Tibial nerve (tissue), 4 donors: ENCODE data around the gene JARID2. TPM values are rescaled to one million over a fixed set of nuclear protein-coding genes. Genes with fewer than 3 reads are reported as not detected.
A peak's percentile ranks its signal among the peaks of the same experiment; 100 is the strongest.

Source experiments
- DNase-seq, 2 donors: peaks; one replicate each; pipeline ENCODE4 v3.0.0-alpha.2; 2019; ENCODE audit warnings: low spot score in 2 of 2
- H3K27ac ChIP-seq, 4 donors: fragments of 200-600 bp; sonication (generic) in 3 of 4; one replicate each; pipeline ENCODE4 v1.5.1; 2017 to 2019; ENCODE audit warnings: mild to moderate bottlenecking in 1 of 4
- H3K27me3 ChIP-seq, 2 donors: fragments of 200-600 bp; sonication (generic) in 1 of 2; one replicate each; pipeline versions ENCODE4 v1.5.1 to v1.6.0; 2017 to 2019
- H3K36me3 ChIP-seq, 3 donors: fragments of 200-600 bp; sonication (generic); one replicate each; pipeline ENCODE4 v1.5.1; 2018 to 2019
- H3K4me1 ChIP-seq, 4 donors: fragments of 200-600 bp; sonication (generic) in 3 of 4; one replicate each; pipeline ENCODE4 v1.5.1; 2017 to 2019
- H3K4me3 ChIP-seq, 4 donors: fragments of 200-600 bp; sonication (generic) in 3 of 4; one replicate each; pipeline ENCODE4 v1.5.1; 2017 to 2019; ENCODE audit warnings: mild to moderate bottlenecking in 1 of 4, moderate library complexity in 1 of 4
- H3K9me3 ChIP-seq, 4 donors: fragments of 200-600 bp; sonication (generic) in 3 of 4; one replicate each; pipeline ENCODE4 v1.5.1; 2017 to 2019
- EP300 ChIP-seq, 2 donors: sonication (generic); formaldehyde crosslinking; IDR thresholded peaks; one replicate each; pipeline ENCODE4 v1.6.1; 2017; ENCODE audit warnings: antibody characterized with exemption in 2 of 2, mild to moderate bottlenecking in 1 of 2
- POLR2A ChIP-seq, 2 donors: fragments of 450-650 bp; IDR thresholded peaks; one replicate each; pipeline ENCODE4 v1.6.1; 2017; ENCODE audit warnings: antibody characterized with exemption in 2 of 2, mild to moderate bottlenecking in 2 of 2, moderate library complexity in 2 of 2
- WGBS, 2 donors: methylation state at CpG; one replicate each; pipeline ENCODE4 v1.1.5; 2018; 5-methylcytosine and 5-hydroxymethylcytosine counted together
- total RNA-seq, 4 donors: library from RNA; depleted of rRNA; stranded (reverse); fragments of >200 nt; gene quantifications; one replicate each; pipeline ENCODE4 v1.1.0, GENCODE V29; 2016
- TF ChIP-seq, protein P1 (sequence below), 5 experiments: fragments of 200-600 bp in 3 of 5; fragments of 450-650 bp in 2 of 5; sonication (generic) in 3 of 5; IDR thresholded peaks; one replicate each; pipeline ENCODE4 v1.5.1; 2016 to 2019; ENCODE audit warnings: antibody characterized with exemption in 5 of 5, mild to moderate bottlenecking in 3 of 5, moderate library complexity in 2 of 5

The JARID2 gene
- total RNA-seq, 4 donors from 2014 or later, result 9.0 to 26.1 (median 9.8) TPM

DNA sequence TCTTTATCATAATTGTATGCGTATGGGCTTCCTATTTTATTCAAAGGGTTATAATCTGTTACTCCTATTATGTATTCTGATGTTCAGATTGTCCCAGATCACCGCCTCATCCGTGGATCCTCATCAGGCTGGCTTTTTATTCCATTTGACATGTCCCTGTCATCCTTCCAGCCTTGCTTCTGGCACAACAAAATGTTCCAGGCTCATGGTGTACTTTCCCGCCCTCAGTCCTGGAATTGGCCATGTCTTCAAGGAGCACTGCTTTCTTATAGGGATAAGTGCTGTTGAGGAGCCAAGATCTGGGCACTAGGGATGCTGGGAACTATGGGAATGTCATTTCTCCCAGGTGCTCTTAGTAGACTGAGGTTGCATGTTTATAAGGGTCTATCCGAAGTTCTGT is 207.8 kb downstream of the JARID2 start:
- no peaks in the 10 kb centered on the region for H3K27me3 ChIP-seq
- 87 to 91% methylated on average over 5 of the region's 5 CpGs for WGBS, 2 donors
- H3K4me1 ChIP-seq, result peaks cover 0 to 34% (median 5%) of the 10 kb centered on the region in 4 donors
- TF ChIP-seq, protein P1, sequence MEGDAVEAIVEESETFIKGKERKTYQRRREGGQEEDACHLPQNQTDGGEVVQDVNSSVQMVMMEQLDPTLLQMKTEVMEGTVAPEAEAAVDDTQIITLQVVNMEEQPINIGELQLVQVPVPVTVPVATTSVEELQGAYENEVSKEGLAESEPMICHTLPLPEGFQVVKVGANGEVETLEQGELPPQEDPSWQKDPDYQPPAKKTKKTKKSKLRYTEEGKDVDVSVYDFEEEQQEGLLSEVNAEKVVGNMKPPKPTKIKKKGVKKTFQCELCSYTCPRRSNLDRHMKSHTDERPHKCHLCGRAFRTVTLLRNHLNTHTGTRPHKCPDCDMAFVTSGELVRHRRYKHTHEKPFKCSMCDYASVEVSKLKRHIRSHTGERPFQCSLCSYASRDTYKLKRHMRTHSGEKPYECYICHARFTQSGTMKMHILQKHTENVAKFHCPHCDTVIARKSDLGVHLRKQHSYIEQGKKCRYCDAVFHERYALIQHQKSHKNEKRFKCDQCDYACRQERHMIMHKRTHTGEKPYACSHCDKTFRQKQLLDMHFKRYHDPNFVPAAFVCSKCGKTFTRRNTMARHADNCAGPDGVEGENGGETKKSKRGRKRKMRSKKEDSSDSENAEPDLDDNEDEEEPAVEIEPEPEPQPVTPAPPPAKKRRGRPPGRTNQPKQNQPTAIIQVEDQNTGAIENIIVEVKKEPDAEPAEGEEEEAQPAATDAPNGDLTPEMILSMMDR (IDR thresholded peaks at IDR 0.05), result no peak
- no peak for TF ChIP-seq POLR2A (IDR thresholded peaks at IDR 0.05)
- peak in 1 of 2 donors; percentile 48 for TF ChIP-seq EP300 (IDR thresholded peaks at IDR 0.05)
- H3K4me3 ChIP-seq, result no peak overlapping the region
- H3K36me3 ChIP-seq, result peaks cover 0 to 5% (median 0%) of the 10 kb centered on the region in 3 donors
- peak in 1 of 2 donors; percentile 61 for DNase-seq
- peak overlapping the region in 1 of 4 donors; percentile 66 for H3K27ac ChIP-seq
- H3K9me3 ChIP-seq, result no peaks in the 10 kb centered on the region

DNA sequence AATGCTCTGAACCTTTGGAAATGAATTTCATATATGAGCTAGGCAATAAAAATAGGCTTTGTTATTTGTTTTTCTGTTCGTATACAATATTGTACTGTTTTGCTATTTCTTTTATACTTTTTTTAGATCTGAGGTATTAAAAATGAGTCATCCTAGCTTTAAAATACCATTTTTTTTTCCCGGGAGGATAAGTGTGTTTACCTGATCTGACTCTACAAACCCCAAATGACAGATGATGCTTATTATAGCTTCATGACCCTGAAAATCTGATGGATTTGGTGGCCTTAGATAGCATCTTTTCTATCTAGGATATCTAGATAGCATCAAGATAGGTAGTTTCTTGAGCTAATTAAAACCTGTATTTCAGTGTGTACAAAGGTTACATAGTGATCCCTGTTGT is 210.6 kb downstream of the JARID2 start:
- no peak for DNase-seq
- Histone ChIP-seq H3K4me1 (peaks cover 0 to 24% (median 0%) of the 10 kb centered on the region in 4 donors), H3K27me3 (no peaks in the 10 kb centered on the region), H3K9me3 (no peaks in the 10 kb centered on the region), H3K36me3 (peaks cover 0 to 5% (median 0%) of the 10 kb centered on the region in 3 donors), H3K27ac (no peak overlapping the region), H3K4me3 (no peak overlapping the region)
- TF ChIP-seq POLR2A (IDR thresholded peaks at IDR 0.05) (no peak), EP300 (IDR thresholded peaks at IDR 0.05) (no peak)
- TF ChIP-seq, protein P1 (IDR thresholded peaks at IDR 0.05), result no peak
- 70 to 74% methylated on average over 2 of the region's 2 CpGs for WGBS, 2 donors

DNA sequence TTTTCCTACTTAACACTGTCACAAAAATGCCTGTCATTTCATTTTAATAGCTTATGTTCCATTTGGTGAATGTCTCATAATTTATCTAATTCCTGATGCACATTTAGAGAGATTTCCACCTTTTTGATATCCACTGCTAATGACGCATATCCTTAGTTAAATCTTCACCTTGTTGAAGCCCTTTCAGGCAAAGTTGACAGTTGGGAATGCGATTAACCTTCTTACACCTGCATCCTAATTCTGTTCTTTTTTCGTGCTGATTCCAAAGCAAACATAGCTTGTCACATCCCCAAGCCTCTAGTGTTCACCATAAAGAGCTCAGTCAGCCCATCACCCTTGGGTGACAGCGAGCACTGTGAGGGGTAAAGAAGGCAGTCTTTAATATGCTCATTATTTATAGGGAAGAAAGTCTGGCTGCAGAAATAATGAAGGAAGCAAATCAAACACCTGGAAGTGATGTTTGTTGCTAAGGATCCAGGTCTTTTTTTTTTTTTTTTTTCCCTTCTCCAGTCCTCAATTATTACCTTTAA is 211.3 kb downstream of the JARID2 start:
- Histone ChIP-seq H3K9me3 (no peaks in the 10 kb centered on the region), H3K4me1 (peaks cover 0 to 31% (median under 1%) of the 10 kb centered on the region in 4 donors), H3K27ac (no peak overlapping the region), H3K4me3 (no peak overlapping the region), H3K27me3 (no peaks in the 10 kb centered on the region), H3K36me3 (peaks cover 0 to 1% (median 0%) of the 10 kb centered on the region in 3 donors)
- DNase-seq, result no peak
- TF ChIP-seq, protein P1 (IDR thresholded peaks at IDR 0.05), result no peak
- WGBS, 2 donors, result 81 to 84% methylated on average over 4 of the region's 4 CpGs

DNA sequence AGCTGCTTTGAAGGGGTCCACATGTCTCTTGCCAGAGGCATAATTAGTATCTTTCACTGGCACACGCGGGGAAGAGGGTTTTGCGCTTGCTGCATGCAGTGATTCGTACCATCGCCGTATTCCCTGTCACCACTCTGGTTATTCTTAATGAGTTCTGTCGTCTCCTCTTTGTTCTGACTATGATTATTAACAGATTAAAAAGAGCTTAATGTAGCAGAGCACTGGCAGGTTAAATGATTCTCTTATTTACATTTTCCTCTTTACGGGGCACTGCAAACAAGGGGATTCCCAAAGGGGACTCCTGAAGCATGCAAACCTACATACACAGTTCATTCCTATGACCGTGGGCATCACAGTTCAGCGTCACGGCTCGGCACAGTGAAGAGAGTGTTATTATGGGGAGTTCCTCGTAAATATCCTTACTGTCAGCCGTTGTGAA is 212.2 kb downstream of the JARID2 start:
- H3K9me3 ChIP-seq, result no peaks in the 10 kb centered on the region
- no peak for DNase-seq
- H3K27me3 ChIP-seq, result no peaks in the 10 kb centered on the region
- no peak overlapping the region for H3K27ac ChIP-seq
- no peaks in the 10 kb centered on the region for H3K36me3 ChIP-seq
- peaks cover 0 to 36% (median 8%) of the 10 kb centered on the region in 4 donors for H3K4me1 ChIP-seq
- WGBS, 2 donors, result 67 to 71% methylated on average over 14 of the region's 14 CpGs
- no peak for TF ChIP-seq POLR2A (IDR thresholded peaks at IDR 0.05)
- H3K4me3 ChIP-seq, result no peak overlapping the region

DNA sequence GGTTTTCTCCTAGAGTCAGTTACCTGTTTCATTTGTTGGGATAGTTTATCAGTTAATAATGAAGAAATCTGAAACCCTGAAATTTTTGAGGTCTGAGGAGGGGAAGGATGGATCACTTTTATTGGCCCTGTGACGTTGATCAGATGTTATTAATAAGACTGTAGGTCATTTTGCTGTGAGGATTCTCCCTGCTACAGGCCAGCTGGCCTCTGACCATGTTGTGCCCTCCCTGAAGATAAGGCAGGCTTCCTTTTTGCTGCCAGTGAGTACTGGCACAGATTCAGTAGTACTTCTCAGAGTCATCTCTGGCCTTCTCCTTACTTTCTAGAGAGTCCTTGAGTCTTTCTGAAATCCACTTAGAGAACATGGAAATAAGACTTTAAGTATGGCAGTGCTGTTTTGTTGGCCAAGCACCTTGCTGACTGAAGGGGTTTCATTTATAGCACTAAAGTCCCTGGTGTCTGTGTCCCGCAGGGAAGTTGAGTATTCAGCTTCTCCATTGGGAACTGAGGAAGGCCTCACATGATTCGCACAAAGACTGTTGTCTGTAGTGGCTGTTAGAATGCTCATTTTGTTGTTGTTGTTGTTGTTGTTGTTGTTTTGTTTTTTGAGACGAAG is 214.3 kb downstream of the JARID2 start:
- Histone ChIP-seq H3K4me3 (no peak overlapping the region), H3K9me3 (no peaks in the 10 kb centered on the region), H3K27ac (no peak overlapping the region), H3K36me3 (no peaks in the 10 kb centered on the region), H3K4me1 (peaks cover 0 to 40% (median 12%) of the 10 kb centered on the region in 4 donors), H3K27me3 (no peaks in the 10 kb centered on the region)
- TF ChIP-seq, protein P1 (IDR thresholded peaks at IDR 0.05), result no peak
- TF ChIP-seq EP300 (IDR thresholded peaks at IDR 0.05) (no peak), POLR2A (IDR thresholded peaks at IDR 0.05) (no peak)
- 93% methylated on average over 4 of the region's 4 CpGs for WGBS, 2 donors
- DNase-seq, result no peak
